Iris pigment epithelial cell (primary cell): Measurements from ENCODE around the gene CRIP2.

ENCODE experiments used
- DNase-seq: peaks from one replicate; pipeline ENCODE4 v3.0.0-alpha.2; 2011; ENCODE audit warnings: low read depth

The CRIP2 gene

GRCh38 chr14:105444859-105445258 lies 29.8 kb upstream of the CRIP2 start:
- no peak for DNase-seq

GRCh38 chr14:105445290-105445689 lies 29.3 kb upstream of the CRIP2 start:
- no peak for DNase-seq

- no peak for DNase-seq
Observed at GRCh38 chr14:105445901-105446845, 28.4 kb upstream of the CRIP2 start.

GRCh38 chr14:105446971-105447370 lies 27.6 kb upstream of the CRIP2 start:
- DNase-seq, result no peak

GRCh38 chr14:105447651-105448640 lies 26.7 kb upstream of the CRIP2 start:
- DNase-seq, result no peak

GRCh38 chr14:105448706-105449111 lies 25.9 kb upstream of the CRIP2 start:
- peak; percentile 54 for DNase-seq

GRCh38 chr14:105449276-105450122 lies 25.1 kb upstream of the CRIP2 start:
- no peak for DNase-seq

GRCh38 chr14:105450123-105450505 lies 24.5 kb upstream of the CRIP2 start:
- DNase-seq, result no peak

- DNase-seq, result no peak
Observed at GRCh38 chr14:105450864-105451720, 23.5 kb upstream of the CRIP2 start.

GRCh38 chr14:105452963-105453362 lies 21.7 kb upstream of the CRIP2 start:
- no peak for DNase-seq

GRCh38 chr14:105453847-105454246 lies 20.8 kb upstream of the CRIP2 start:
- no peak for DNase-seq

GRCh38 chr14:105455086-105455640 lies 19.5 kb upstream of the CRIP2 start:
- no peak for DNase-seq

- DNase-seq, result no peak
Observed at GRCh38 chr14:105455766-105456660, 18.6 kb upstream of the CRIP2 start.

- no peak for DNase-seq
Observed at GRCh38 chr14:105456736-105457617, 17.6 kb upstream of the CRIP2 start.

- no peak for DNase-seq
Observed at GRCh38 chr14:105458010-105458409, 16.6 kb upstream of the CRIP2 start.

GRCh38 chr14:105458571-105458970 lies 16.1 kb upstream of the CRIP2 start:
- no peak for DNase-seq

GRCh38 chr14:105460116-105460515 lies 14.5 kb upstream of the CRIP2 start:
- no peak for DNase-seq

GRCh38 chr14:105460616-105461015 lies 14.0 kb upstream of the CRIP2 start:
- DNase-seq, result no peak
